ENCODE measurements around the gene CREB3L2.

DNA sequence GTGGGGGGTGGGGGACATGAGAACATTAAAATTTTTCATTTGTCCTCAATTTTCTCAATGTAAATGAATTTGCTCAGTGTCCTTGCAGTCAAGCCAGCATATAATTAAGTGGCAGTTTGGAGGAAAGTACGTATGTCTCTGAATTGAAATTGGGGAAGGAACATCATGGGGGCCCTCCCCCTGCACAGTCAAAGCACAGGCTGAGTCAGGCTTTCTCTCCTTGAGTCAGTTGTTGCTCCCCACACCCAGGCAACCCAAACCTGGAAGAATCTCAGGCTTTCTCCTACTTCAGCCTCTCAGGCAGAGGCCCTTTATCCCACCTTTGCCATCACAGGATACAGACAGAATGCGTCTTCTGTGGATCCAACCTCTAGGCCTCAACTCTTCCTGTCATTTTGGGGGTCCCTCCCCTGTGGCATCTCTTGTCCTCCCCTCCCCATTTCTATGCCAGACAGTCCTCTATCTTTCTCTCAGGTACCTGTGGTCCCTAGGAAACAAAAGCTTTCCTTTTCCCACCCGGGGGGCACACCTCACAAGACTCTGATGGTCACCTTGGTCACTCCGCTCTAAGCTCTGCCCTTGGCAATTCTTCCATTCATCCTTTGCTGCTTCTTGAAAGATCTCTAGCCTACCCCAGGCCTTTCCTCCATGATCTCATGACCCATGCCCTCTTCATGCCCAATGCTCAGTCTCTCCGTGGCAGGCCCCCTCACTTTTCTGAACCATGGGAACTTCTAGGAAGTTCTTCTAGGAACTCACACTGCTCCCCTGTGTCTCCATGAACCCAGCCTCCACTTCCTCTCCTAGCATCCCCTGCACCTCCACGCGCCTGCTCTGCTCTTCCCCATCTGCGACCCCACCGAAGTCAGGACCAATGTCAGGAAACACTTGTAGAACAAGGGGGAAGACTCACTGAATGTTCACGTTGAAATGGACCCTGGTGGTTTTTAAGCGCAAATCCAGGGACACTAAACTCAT is 40.4 kb downstream of the CREB3L2 start:
- TF ChIP-seq, protein P1, sequence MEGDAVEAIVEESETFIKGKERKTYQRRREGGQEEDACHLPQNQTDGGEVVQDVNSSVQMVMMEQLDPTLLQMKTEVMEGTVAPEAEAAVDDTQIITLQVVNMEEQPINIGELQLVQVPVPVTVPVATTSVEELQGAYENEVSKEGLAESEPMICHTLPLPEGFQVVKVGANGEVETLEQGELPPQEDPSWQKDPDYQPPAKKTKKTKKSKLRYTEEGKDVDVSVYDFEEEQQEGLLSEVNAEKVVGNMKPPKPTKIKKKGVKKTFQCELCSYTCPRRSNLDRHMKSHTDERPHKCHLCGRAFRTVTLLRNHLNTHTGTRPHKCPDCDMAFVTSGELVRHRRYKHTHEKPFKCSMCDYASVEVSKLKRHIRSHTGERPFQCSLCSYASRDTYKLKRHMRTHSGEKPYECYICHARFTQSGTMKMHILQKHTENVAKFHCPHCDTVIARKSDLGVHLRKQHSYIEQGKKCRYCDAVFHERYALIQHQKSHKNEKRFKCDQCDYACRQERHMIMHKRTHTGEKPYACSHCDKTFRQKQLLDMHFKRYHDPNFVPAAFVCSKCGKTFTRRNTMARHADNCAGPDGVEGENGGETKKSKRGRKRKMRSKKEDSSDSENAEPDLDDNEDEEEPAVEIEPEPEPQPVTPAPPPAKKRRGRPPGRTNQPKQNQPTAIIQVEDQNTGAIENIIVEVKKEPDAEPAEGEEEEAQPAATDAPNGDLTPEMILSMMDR (conservative IDR thresholded peaks at IDR 0.05; ENCODE audit: low read length) = no peak
- no peak for TF ChIP-seq EZH2phosphoT487 (IDR thresholded peaks at IDR 0.05; ENCODE audit: borderline replicate concordance, low read depth, low read length)

All from OCI-LY7 (cell line).